Measurements from ENCODE around the gene DNM3.

DNA sequence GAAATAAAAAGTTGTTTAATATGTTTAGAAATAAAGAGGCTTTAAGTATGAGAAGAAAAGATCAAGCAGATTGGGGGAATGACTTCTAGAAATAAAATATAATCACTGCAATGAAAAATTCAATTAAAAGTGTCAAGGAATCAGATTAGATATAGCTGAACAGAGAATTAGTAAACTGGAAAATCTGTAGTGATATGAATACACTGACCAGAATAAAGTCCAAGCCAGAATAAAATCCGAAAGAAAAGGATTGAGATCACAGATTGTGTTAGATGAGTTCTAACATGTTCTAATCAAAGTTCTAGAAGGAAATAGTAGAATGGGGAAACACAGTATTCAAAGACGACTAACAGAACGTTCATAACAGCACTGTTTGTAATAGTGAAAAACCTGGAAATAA is 506.1 kb downstream of the DNM3 start:
- TF ChIP-seq, protein P1, sequence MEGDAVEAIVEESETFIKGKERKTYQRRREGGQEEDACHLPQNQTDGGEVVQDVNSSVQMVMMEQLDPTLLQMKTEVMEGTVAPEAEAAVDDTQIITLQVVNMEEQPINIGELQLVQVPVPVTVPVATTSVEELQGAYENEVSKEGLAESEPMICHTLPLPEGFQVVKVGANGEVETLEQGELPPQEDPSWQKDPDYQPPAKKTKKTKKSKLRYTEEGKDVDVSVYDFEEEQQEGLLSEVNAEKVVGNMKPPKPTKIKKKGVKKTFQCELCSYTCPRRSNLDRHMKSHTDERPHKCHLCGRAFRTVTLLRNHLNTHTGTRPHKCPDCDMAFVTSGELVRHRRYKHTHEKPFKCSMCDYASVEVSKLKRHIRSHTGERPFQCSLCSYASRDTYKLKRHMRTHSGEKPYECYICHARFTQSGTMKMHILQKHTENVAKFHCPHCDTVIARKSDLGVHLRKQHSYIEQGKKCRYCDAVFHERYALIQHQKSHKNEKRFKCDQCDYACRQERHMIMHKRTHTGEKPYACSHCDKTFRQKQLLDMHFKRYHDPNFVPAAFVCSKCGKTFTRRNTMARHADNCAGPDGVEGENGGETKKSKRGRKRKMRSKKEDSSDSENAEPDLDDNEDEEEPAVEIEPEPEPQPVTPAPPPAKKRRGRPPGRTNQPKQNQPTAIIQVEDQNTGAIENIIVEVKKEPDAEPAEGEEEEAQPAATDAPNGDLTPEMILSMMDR (optimal IDR thresholded peaks at IDR 0.05 in 1 of 3, IDR thresholded peaks at IDR 0.05 in 1 of 3, conservative IDR thresholded peaks at IDR 0.05 in 1 of 3; ENCODE audit: extremely low read depth in 1 of 3, insufficient read depth in 2 of 3, low read length in 3 of 3), result no peak
- TF ChIP-seq EZH2 (IDR thresholded peaks at IDR 0.05; ENCODE audit: low read length), result no peak
